NB4 (cell line): Measurements from ENCODE around the gene CD36.

Experiments
- DNase-seq: peaks from one replicate; pipeline ENCODE4 v3.0.0; 2010; ENCODE audit warnings: low read depth
- H3K4me3 ChIP-seq: one replicate; pipeline ENCODE4 v1.5.1; 2011; ENCODE audit warnings: mild to moderate bottlenecking, low read depth, low read length, moderate library complexity
- MAX ChIP-seq: IDR thresholded peaks from 2 replicates; pipeline ENCODE4 v1.6.1; 2011; ENCODE audit warnings: low read depth, low read length
- MYC ChIP-seq: IDR thresholded peaks from 2 replicates; pipeline ENCODE4 v1.6.1; 2011; ENCODE audit warnings: low read depth, low read length
- POLR2A ChIP-seq: IDR thresholded peaks from 2 replicates; pipeline ENCODE4 v1.6.1; 2011; ENCODE audit warnings: mild to moderate bottlenecking; ENCODE audit not compliant: insufficient read length; ENCODE audit errors: extremely low read depth
- TF ChIP-seq, protein P1 (sequence below): IDR thresholded peaks from one replicate; pipeline ENCODE4 v1.5.1; 2012; ENCODE audit warnings: low read depth, low read length

The CD36 gene

GRCh38 chr7:80600046-80600445 is 38.4 kb upstream of the CD36 start:
- TF ChIP-seq, protein P1, sequence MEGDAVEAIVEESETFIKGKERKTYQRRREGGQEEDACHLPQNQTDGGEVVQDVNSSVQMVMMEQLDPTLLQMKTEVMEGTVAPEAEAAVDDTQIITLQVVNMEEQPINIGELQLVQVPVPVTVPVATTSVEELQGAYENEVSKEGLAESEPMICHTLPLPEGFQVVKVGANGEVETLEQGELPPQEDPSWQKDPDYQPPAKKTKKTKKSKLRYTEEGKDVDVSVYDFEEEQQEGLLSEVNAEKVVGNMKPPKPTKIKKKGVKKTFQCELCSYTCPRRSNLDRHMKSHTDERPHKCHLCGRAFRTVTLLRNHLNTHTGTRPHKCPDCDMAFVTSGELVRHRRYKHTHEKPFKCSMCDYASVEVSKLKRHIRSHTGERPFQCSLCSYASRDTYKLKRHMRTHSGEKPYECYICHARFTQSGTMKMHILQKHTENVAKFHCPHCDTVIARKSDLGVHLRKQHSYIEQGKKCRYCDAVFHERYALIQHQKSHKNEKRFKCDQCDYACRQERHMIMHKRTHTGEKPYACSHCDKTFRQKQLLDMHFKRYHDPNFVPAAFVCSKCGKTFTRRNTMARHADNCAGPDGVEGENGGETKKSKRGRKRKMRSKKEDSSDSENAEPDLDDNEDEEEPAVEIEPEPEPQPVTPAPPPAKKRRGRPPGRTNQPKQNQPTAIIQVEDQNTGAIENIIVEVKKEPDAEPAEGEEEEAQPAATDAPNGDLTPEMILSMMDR: no peak
- TF ChIP-seq POLR2A: no peak
- no peak for TF ChIP-seq MYC
- no peak for TF ChIP-seq MAX
- H3K4me3 ChIP-seq: no peak overlapping the region
- DNase-seq: no peak

DNA sequence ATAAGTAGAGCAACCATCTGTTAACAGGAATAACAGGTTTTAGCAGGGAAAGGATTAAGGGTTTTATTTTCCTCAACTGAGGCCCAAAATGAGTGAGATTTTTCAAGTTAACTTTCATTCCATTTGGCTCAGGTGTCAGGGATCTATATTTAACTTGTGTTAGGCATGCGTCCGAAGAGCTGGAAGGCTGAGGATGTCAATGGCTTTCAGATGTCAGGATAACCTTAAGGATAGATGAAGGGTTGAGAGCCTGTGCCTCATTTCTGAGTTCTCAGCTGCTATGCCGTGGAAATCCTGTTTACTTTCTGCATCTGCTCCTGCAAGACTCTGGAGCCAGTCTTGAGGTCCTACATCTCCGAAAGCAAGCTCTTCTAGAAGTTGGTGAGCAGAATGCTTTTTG is 36.4 kb upstream of the CD36 start:
- no peak overlapping the region for H3K4me3 ChIP-seq
- TF ChIP-seq MAX: no peak
- TF ChIP-seq MYC: no peak
- TF ChIP-seq POLR2A: no peak
- TF ChIP-seq, protein P1: no peak
- DNase-seq: no peak

- H3K4me3 ChIP-seq: no peak overlapping the region
- no peak for DNase-seq
- TF ChIP-seq, protein P1: no peak
- TF ChIP-seq MYC (no peak), POLR2A (no peak), MAX (no peak)
Observed at GRCh38 chr7:80603940-80604339, 34.5 kb upstream of the CD36 start.

- H3K4me3 ChIP-seq: no peak overlapping the region
- DNase-seq: no peak
- TF ChIP-seq MYC (no peak), MAX (no peak)
Observed at GRCh38 chr7:80604436-80604835, 34.0 kb upstream of the CD36 start.

GRCh38 chr7:80607136-80607535 is 31.3 kb upstream of the CD36 start:
- no peak for DNase-seq
- TF ChIP-seq MAX: no peak
- TF ChIP-seq, protein P1: no peak
- no peak overlapping the region for H3K4me3 ChIP-seq

GRCh38 chr7:80608336-80608735 is 30.1 kb upstream of the CD36 start:
- no peak for DNase-seq
- TF ChIP-seq POLR2A: no peak
- no peak overlapping the region for H3K4me3 ChIP-seq

DNA sequence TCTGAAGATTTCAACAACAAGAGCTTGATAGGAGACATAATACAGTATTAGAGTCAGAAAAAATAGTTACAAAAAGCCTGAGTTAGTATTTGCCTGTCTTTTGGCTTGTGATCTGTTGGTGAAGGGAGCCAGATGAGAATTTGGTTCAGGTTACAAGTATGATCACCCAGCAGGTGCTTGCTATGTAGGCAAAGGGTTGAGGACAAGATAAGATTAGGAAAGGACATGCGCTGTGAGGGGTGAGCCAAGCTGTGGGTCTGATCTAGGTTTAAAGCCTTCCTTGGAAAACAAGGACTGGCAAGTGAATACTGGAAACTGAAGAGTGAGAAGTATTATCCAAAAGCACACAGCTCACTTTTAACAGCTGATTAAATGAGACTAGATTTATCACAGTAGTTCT is 28.7 kb upstream of the CD36 start:
- TF ChIP-seq MYC (no peak), POLR2A (no peak), MAX (no peak)
- TF ChIP-seq, protein P1: no peak
- no peak for DNase-seq
- H3K4me3 ChIP-seq: no peak overlapping the region
